PFSK-1 (cell line): Measurements from ENCODE around the gene CLDND2.

Experiments
- FOXP2 ChIP-seq: optimal IDR thresholded peaks from 2 replicates; pipeline ENCODE3; 2011; ENCODE audit warnings: borderline replicate concordance, control low read depth, inconsistent platforms; ENCODE audit not compliant: insufficient read depth; ENCODE audit errors: extremely low read length, extremely low read depth
- POLR2AphosphoS5 ChIP-seq: IDR thresholded peaks from 2 replicates; pipeline ENCODE4 v1.6.1; 2012; ENCODE audit warnings: low read depth, mild to moderate bottlenecking, control low read depth, low read length, moderate library complexity
- SIN3A ChIP-seq: IDR thresholded peaks from 2 replicates; pipeline ENCODE4 v1.6.1; 2012; ENCODE audit warnings: mild to moderate bottlenecking, low read length, moderate library complexity, borderline replicate concordance; ENCODE audit not compliant: insufficient read depth
- TAF1 ChIP-seq: IDR thresholded peaks from 2 replicates; pipeline ENCODE4 v1.6.1; 2012; ENCODE audit warnings: low read length, control low read depth, borderline replicate concordance; ENCODE audit not compliant: insufficient read depth
- TF ChIP-seq, protein P1 (sequence below), 2 experiments: IDR thresholded peaks; 2 replicates each; pipeline versions ENCODE4 v1.6.1 to v1.8.0; 2011 to 2012; ENCODE audit warnings: low read depth in 2 of 2, low read length in 2 of 2, control low read depth in 1 of 2, inconsistent platforms in 1 of 2, mild to moderate bottlenecking in 1 of 2, moderate library complexity in 1 of 2; ENCODE audit not compliant: insufficient read depth in 1 of 2

Gene CLDND2

DNA sequence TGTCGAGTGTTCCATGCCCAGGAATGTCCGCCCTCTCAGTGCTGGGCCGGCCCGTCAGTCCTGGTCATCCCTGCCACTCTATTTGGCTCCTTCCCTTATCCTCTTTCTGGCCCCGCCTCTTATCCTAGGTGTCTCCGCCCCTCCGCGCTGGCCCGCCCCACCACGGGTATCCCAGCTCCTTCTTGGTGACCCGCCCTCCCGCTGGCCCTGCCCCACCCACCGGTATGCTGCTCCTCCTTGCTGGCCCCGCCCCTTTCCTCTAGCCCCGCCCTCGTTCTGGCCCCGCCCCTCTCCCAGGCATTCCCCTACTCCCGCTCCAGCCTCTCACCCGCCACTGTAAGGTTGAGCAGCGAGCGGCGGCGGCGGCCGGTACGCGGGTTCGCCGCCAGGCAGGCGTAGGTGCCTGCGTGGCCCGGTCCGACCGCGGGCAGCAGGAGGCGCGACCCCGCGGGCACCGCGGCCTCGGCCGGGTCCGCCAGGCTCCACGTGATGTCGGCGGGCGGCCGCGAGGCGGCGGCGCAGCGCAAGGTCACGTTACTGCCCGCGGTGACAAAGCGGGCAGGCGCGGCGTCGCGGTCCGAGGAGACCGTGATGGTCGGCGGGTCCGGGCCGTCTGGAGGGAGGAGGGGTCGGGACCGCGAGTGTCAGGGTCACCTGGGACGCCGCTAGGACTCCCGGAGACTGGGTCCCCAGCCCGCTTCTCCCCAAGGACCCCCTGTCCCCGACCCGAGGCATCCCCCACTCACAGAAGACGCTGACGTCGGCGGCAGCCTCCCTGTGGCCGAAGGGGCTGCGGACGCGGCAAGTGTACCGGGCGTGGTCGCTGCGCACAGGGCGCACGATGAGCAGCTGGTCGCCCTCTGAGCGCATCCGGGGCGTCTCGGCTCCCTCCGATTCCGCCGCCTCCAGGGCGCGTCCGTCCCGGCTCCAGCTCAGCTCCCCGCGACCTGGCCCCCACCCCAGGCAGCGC lies 28.8 kb downstream of the CLDND2 start:
- TF ChIP-seq FOXP2: peak; percentile 14
- no peak; the same call in 1 of the 2 replicates for TF ChIP-seq TAF1
- TF ChIP-seq POLR2AphosphoS5: peak; percentile 69; the same call in 1 of the 2 replicates

DNA sequence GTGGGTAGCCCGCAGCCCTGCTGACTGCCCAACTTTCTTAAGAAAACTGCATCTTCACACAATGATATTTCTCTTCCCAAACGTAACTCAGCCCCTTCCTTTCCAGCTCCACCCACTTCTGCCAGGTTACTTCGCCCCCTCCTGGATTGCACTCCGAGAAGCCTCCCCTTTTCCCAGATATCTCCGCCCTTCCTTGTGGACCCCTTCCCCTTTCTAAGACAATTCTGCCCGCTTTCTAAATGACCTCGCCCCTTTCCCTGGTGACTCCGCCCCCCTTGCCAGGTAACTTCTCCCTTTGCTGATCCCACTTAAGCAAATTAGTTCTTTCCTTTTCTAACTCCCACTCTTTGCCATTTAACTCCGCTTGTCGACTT lies 29.5 kb downstream of the CLDND2 start:
- TF ChIP-seq FOXP2 (no peak), SIN3A (no peak), POLR2AphosphoS5 (no peak), TAF1 (no peak)
- TF ChIP-seq, protein P1, sequence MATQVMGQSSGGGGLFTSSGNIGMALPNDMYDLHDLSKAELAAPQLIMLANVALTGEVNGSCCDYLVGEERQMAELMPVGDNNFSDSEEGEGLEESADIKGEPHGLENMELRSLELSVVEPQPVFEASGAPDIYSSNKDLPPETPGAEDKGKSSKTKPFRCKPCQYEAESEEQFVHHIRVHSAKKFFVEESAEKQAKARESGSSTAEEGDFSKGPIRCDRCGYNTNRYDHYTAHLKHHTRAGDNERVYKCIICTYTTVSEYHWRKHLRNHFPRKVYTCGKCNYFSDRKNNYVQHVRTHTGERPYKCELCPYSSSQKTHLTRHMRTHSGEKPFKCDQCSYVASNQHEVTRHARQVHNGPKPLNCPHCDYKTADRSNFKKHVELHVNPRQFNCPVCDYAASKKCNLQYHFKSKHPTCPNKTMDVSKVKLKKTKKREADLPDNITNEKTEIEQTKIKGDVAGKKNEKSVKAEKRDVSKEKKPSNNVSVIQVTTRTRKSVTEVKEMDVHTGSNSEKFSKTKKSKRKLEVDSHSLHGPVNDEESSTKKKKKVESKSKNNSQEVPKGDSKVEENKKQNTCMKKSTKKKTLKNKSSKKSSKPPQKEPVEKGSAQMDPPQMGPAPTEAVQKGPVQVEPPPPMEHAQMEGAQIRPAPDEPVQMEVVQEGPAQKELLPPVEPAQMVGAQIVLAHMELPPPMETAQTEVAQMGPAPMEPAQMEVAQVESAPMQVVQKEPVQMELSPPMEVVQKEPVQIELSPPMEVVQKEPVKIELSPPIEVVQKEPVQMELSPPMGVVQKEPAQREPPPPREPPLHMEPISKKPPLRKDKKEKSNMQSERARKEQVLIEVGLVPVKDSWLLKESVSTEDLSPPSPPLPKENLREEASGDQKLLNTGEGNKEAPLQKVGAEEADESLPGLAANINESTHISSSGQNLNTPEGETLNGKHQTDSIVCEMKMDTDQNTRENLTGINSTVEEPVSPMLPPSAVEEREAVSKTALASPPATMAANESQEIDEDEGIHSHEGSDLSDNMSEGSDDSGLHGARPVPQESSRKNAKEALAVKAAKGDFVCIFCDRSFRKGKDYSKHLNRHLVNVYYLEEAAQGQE (IDR thresholded peaks at IDR 0.05; ENCODE audit: insufficient read depth in 1 of 2, low read depth in 2 of 2, low read length in 2 of 2): no peak

DNA sequence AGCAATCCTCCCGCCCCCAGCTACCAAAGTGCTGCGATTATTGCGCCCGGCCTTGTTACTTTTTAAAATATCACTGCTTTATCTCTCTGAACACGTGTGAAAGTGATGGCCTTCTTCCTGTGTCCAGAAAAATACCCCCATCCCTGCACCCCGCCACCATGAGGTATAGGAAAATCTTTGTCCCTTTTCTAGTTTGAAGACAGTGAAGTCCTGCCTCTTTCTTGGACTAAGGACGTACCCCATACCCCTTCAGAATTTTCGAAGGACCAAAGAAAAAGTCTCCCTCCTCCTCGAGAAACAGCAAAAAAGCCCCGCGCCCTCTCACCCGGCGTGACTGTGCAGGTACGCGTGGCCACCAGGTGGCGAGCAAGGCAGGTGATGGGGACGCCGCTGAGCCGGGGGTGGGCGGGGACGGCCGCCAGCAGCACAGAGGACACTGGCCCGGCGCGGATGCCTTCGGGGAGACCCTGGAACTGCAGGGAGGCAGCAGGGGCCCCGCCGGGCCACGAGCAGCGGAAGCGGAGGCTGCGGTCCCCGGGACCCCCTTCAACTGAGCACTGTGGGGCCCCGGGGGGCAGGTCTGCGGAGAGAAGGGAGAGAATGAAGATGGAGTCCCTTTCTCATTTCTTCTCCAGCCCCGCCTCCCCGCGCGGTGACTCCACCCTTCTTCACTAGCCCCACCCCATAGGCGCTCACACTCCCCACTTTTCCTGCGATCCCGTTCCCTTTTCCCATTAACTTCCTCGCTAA lies 30.1 kb downstream of the CLDND2 start:
- TF ChIP-seq FOXP2: no peak
- no peak for TF ChIP-seq POLR2AphosphoS5
- no peak for TF ChIP-seq TAF1
- TF ChIP-seq, protein P1 (IDR thresholded peaks at IDR 0.05; ENCODE audit: insufficient read depth in 1 of 2, low read depth in 2 of 2, low read length in 2 of 2): no peak; a peak in 1 of 4 replicates
- TF ChIP-seq SIN3A: no peak

DNA sequence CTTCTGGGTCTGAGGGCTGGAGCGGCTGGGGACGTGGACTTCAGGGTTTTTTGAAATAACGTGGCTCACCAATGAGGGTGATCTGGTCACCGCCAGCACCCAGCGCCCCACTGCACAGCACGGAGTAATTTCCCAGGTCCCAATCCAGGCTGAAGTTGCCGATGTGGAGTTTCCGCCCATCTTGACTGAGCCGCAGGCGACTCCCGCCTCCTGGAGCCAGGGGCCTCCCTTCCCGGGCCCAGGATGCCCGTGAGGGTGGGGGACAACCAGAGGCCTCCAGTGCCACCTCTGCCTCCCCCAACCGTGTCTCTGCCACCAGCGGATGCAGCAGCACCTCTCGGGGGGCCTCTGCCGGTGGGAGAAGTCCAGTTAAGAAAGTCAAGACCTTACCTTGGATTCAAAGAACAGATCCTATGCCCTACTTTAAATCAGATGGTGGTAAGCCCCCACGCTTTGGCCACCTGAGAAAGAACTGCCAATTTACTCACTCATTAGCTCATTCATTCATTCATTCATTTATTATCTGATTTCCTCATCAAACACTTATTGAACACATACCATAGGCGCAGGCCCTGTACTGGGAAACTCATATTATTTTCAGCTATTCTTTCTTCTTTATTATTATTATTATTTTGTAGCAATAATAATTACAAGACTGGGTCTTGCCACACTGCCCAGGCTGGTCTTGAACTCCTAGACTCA lies 30.8 kb downstream of the CLDND2 start:
- TF ChIP-seq, protein P1 (IDR thresholded peaks at IDR 0.05; ENCODE audit: insufficient read depth in 1 of 2, low read depth in 2 of 2, low read length in 2 of 2): no peak

DNA sequence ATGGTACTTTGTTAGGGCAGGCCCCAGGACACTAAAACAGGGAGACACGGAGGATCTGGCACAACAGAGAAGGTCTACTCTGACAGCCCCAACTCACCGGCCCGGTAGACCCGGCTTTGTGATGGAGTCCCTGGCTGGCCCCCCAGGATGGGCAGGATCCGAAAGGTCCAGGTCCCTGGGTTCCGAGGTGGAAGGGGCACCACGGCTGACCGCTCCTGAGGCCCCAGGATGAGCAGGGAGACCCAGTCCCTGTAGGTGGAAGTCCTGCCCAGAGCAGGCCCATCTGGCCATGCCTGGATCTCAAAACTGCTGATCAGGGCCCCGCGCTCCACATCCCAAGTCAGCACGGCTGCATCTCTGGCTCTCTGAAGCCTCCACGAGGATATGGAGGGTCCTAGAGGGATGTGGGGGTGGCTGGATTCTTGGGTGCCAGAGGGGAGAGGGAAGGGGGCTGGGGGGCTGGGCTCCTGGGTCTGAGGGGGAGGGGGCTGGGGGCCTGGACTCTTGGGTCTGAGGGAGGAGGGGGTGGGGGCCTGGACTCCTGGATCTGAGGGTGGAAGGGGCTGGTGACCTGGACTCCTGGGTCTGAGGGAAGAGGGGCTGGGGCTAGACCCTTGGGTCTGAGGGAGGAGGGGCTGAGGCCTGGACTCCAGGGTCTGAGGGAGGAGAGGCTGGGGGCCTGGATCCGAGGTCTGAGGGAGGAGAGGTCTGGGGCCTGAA lies 31.5 kb downstream of the CLDND2 start:
- TF ChIP-seq TAF1: no peak
- TF ChIP-seq, protein P1 (IDR thresholded peaks at IDR 0.05; ENCODE audit: insufficient read depth in 1 of 2, low read depth in 2 of 2, low read length in 2 of 2): no peak
- no peak for TF ChIP-seq FOXP2
- no peak for TF ChIP-seq SIN3A
- no peak for TF ChIP-seq POLR2AphosphoS5
